Naive thymus-derived CD4-positive, alpha-beta T cell (primary cell): ENCODE results near the gene DCAF15. TPM values are rescaled to one million over a fixed set of nuclear protein-coding genes. Genes with fewer than 3 reads are reported as not detected.

Experiments
- ATAC-seq: fragments of 150-1000 bp; cut with Tn5 transposase; 2 replicates; pipeline ENCODE4 v1.10.0; 2021; ENCODE audit warnings: mild to moderate bottlenecking, moderate library complexity
- CTCF ChIA-PET: fragments of 350-600 bp; sonication (Branson Sonifier 250); formaldehyde crosslinking; loops from one replicate; lab custom pipeline; 2021; ENCODE audit warnings: antibody characterized with exemption; lab: Charles Lee
- POLR2A ChIA-PET: fragments of 350-600 bp; sonication (Branson Sonifier 250); formaldehyde crosslinking; loops from one replicate; lab custom pipeline; 2021; ENCODE audit warnings: antibody characterized with exemption, inconsistent platforms; lab: Charles Lee
- DNase-seq, 9 donors: peaks; one replicate each; pipeline versions ENCODE4 v3.0.0 to v3.0.0-alpha.2; 2020 to 2022; ENCODE audit warnings: mixed read lengths in 1 of 9
- H3K27ac ChIP-seq: one replicate; pipeline ENCODE4 v1.7.0; 2013; ENCODE audit warnings: mild to moderate bottlenecking, low read depth, low read length, moderate library complexity
- H3K27me3 ChIP-seq, 2 donors: one replicate each; pipeline ENCODE4 v1.7.0; 2013; ENCODE audit warnings: low read length in 2 of 2, mild to moderate bottlenecking in 2 of 2, moderate library complexity in 2 of 2; ENCODE audit not compliant: control insufficient read depth in 2 of 2, insufficient read depth in 2 of 2
- H3K36me3 ChIP-seq, 3 experiments: 1 replicate in 2 of 3; 2 replicates in 1 of 3; pipeline ENCODE4 v1.7.0; 2013; ENCODE audit warnings: low read length in 3 of 3, mild to moderate bottlenecking in 3 of 3, moderate library complexity in 1 of 3; ENCODE audit not compliant: insufficient read depth in 3 of 3, control insufficient read depth in 2 of 3
- H3K4me1 ChIP-seq, 2 donors: one replicate each; pipeline ENCODE4 v1.7.0; 2013; ENCODE audit warnings: low read length in 2 of 2, mild to moderate bottlenecking in 2 of 2, moderate library complexity in 1 of 2; ENCODE audit not compliant: control insufficient read depth in 2 of 2, insufficient read depth in 2 of 2
- H3K4me3 ChIP-seq: 2 replicates; pipeline ENCODE4 v1.7.0; 2013; ENCODE audit warnings: mild to moderate bottlenecking, low read length
- H3K9me3 ChIP-seq, 3 experiments: 1 replicate in 2 of 3; 2 replicates in 1 of 3; pipeline ENCODE4 v1.7.0; 2013; ENCODE audit warnings: low read length in 3 of 3; ENCODE audit not compliant: control insufficient read depth in 2 of 3
- H3K27ac Mint-ChIP-seq, 9 donors: one replicate each; pipeline ENCODE4 v1.8.0; 2020 to 2022; ENCODE audit warnings: mixed read lengths in 9 of 9, mild to moderate bottlenecking in 8 of 9, moderate library complexity in 5 of 9, inconsistent platforms in 2 of 9
- H3K27me3 Mint-ChIP-seq, 5 donors: one replicate each; pipeline ENCODE4 v1.8.0; 2021 to 2022; ENCODE audit warnings: mixed read lengths in 5 of 5, mild to moderate bottlenecking in 1 of 5
- H3K36me3 Mint-ChIP-seq, 5 donors: one replicate each; pipeline ENCODE4 v1.8.0; 2020 to 2022; ENCODE audit warnings: mixed read lengths in 5 of 5, mild to moderate bottlenecking in 3 of 5, inconsistent platforms in 1 of 5
- H3K4me1 Mint-ChIP-seq, 7 donors: one replicate each; pipeline ENCODE4 v1.8.0; 2020 to 2022; ENCODE audit warnings: mixed read lengths in 7 of 7, mild to moderate bottlenecking in 3 of 7, inconsistent platforms in 1 of 7
- H3K4me3 Mint-ChIP-seq, 10 donors: one replicate each; pipeline ENCODE4 v1.8.0; 2020 to 2022; ENCODE audit warnings: mild to moderate bottlenecking in 10 of 10, mixed read lengths in 10 of 10, moderate library complexity in 6 of 10, inconsistent platforms in 2 of 10
- H3K9me3 Mint-ChIP-seq, 11 donors: one replicate each; pipeline ENCODE4 v1.8.0; 2020 to 2022; ENCODE audit warnings: mixed read lengths in 11 of 11, mild to moderate bottlenecking in 4 of 11, inconsistent platforms in 1 of 11, moderate library complexity in 1 of 11
- intact Hi-C, 2 donors: fragments of 100-400 bp; cut with micrococcal nuclease; formaldehyde crosslinking; loops; one replicate each; pipeline ENCODE4 v1.15.1; 2023
- polyA plus RNA-seq, 2 donors: library from polyadenylated mRNA; unstranded; fragments of 300-500 nt; fragmentation: Illumina TruSeq; gene quantifications; one replicate each; pipeline ENCODE4 v1.2.3, GENCODE V29; 2021
- total RNA-seq, 6 experiments: library from RNA in 5 of 6; stranded (reverse) in 5 of 6; gene quantifications; 1 replicate in 5 of 6; 2 replicates in 1 of 6; pipeline ENCODE4 v1.2.3 and lab custom pipeline; 2021 to 2026

Gene DCAF15
- total and polyA plus RNA-seq, 7 experiments from 2014 or later: 3.7 to 92.0 (median 84.5) TPM

DNA sequence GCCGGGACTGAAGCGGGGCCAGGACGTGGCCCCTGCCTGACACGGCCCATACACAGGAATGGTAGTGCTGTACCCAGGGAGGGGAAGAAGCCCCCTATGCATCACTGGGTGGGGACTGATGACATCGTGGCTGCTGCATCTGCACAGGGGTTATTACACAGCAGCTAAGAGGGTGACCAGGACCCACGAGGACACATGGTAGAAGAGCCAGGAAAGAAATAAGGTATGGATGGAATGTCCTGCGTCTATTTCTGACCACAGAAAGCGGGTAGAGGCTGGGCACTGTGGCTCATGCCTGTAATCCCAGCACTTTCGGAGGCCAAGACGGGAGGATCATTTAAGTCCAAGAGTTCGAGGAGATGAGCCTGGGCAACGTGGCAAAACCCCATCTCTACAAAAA is 24.1 kb downstream of the DCAF15 start:
- Mint-ChIP-seq H3K27me3 (no peaks in the 10 kb centered on the region), H3K36me3 (peaks cover 0 to 13% (median 7%) of the 10 kb centered on the region in 5 donors), H3K9me3 (no peaks in the 10 kb centered on the region), H3K27ac (peak overlapping the region in 3 of 9 donors; percentile 47 to 82 (median 78)), H3K4me3 (peak overlapping the region in 2 of 10 donors; percentile 32 to 68), H3K4me1 (peaks cover 9 to 36% (median 14%) of the 10 kb centered on the region in 7 donors)
- CTCF ChIA-PET: interaction anchor here (1.0 kb wide), 2 partner anchors 9 to 19 kb away, joined by 3 to 5 read pairs; no protein-coding TSS in a partner anchor
- intact Hi-C loops: no loop called here
- Histone ChIP-seq H3K27ac (no peak overlapping the region), H3K36me3 (peaks cover 0 to 15% (median 0%) of the 10 kb centered on the region in 3 experiments), H3K27me3 (no peaks in the 10 kb centered on the region), H3K9me3 (no peaks in the 10 kb centered on the region), H3K4me3 (no peak overlapping the region), H3K4me1 (peaks cover 0 to 19% of the 10 kb centered on the region in 2 donors)
- POLR2A ChIA-PET: interaction anchor here (1.5 kb wide), 1 partner anchor 9 kb away, joined by 4 read pairs; no protein-coding TSS in a partner anchor
- DNase-seq (no peak), ATAC-seq (no peak)

DNA sequence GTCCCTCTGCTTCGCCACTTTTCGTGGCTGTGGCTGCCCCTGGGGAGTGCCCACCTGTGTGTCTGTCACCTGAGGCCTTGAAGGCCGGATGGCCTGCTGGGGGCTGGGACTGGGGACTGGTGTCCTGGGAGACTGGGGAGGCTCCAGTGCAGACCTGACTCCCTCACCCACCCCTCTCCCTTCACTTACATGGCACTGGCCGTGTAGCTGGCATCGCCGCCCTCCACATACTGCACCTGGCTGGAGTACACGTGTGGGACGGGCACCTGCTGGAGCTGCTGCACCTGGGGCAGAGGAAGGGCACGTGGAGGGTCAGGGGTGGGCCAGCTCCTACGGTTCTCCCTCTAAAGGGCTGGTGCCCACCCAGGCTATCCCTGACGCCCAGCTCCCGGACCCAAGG is 25.5 kb downstream of the DCAF15 start:
- ChIA-PET POLR2A (interaction anchor here (1.4 to 2.6 kb wide), 3 partner anchors 10 to 54 kb away, joined by 5 to 14 read pairs (median 12); partner anchors contain the start of gene IL27RA), CTCF (interaction anchor here (1.1 kb wide), 1 partner anchor 17 kb away, joined by 4 read pairs; no protein-coding TSS in a partner anchor)
- Histone ChIP-seq H3K4me3 (no peak overlapping the region), H3K36me3 (peaks cover 0 to 7% (median 0%) of the 10 kb centered on the region in 3 experiments), H3K27ac (peak overlapping the region; percentile 62), H3K27me3 (no peaks in the 10 kb centered on the region), H3K4me1 (peaks cover 0 to 24% of the 10 kb centered on the region in 2 donors), H3K9me3 (no peaks in the 10 kb centered on the region)
- no peaks in the 10 kb centered on the region for H3K27me3 Mint-ChIP-seq
- no peaks in the 10 kb centered on the region for H3K9me3 Mint-ChIP-seq
- ATAC-seq (no peak), DNase-seq (no peak)
- peak overlapping the region in 4 of 9 donors; percentile 34 to 62 (median 46) for H3K27ac Mint-ChIP-seq
- H3K4me1 Mint-ChIP-seq: peaks cover 14 to 49% (median 22%) of the 10 kb centered on the region in 7 donors
- H3K4me3 Mint-ChIP-seq: peak overlapping the region in 5 of 10 donors; percentile 13 to 70 (median 35)
- peaks cover 0 to 13% (median 7%) of the 10 kb centered on the region in 5 donors for H3K36me3 Mint-ChIP-seq
- intact Hi-C loops: no loop called here

DNA sequence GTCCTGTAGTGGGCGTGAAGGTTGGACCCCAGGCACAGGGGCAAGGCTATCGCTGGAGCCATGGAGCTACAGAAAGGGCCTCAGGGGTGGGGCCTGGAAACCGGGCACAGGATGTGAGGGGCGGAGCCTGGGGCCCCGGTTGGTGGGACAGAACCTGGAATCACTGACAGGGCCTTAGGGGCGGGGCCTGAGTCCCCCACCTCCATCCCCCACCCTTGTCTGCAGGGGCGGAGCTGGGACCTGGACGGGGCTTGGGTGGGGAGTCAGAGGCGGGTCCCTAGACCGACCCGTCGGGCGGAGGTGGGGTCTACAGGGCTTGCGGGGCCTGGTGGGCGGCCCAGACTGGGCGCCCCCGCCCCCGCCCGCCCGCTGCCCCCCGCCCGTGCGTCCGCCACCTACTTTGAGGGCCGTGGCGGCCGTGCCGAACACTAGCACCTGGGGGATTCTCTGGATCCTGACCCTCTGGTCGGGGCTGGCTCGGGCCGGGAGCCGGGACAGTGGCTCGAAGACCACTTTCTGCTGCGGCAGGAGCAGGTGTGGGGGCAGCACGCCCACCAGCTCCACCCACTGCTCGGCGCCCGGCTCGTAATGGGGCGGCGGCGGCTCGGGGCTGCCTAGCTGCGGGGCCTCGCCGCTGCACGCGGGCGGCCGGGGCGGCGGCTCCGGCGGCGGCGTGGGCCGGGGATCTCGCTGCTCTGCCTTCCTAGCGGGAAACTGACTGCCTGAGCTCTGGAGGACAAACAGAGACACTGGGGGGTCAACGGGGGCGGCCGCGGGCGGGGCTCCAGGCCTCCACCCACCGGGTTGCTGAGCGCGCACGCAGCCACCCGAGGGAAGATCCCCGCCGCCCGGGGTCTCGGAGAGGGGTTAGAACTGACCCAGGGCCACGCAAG is 26.3 kb downstream of the DCAF15 start:
- peaks cover 14 to 49% (median 29%) of the 10 kb centered on the region in 7 donors for H3K4me1 Mint-ChIP-seq
- intact Hi-C loops: no loop called here
- peaks cover 0 to 3% (median 0%) of the 10 kb centered on the region in 3 experiments for H3K36me3 ChIP-seq
- H3K9me3 Mint-ChIP-seq: no peaks in the 10 kb centered on the region
- no peaks in the 10 kb centered on the region for H3K27me3 Mint-ChIP-seq
- H3K4me1 ChIP-seq: peaks cover 0 to 32% of the 10 kb centered on the region in 2 donors
- POLR2A ChIA-PET: interaction anchor here (0.5 to 2.6 kb wide), 9 partner anchors 10 to 545 kb away, joined by 3 to 14 read pairs (median 3); partner anchors contain the start of gene IL27RA
- peak overlapping the region; percentile 62 for H3K27ac ChIP-seq
- H3K9me3 ChIP-seq: no peaks in the 10 kb centered on the region
- ATAC-seq: peak; percentile 42
- H3K36me3 Mint-ChIP-seq: peaks cover 0 to 10% (median 7%) of the 10 kb centered on the region in 5 donors
- H3K4me3 Mint-ChIP-seq: peak overlapping the region in 6 of 10 donors; percentile 18 to 70 (median 40)
- peak overlapping the region in 4 of 9 donors; percentile 34 to 62 (median 44) for H3K27ac Mint-ChIP-seq
- H3K27me3 ChIP-seq: no peaks in the 10 kb centered on the region
- CTCF ChIA-PET: no interaction called here
- peak overlapping the region; percentile 13 for H3K4me3 ChIP-seq
- DNase-seq: peak in 2 of 9 donors; percentile 19 to 25

DNA sequence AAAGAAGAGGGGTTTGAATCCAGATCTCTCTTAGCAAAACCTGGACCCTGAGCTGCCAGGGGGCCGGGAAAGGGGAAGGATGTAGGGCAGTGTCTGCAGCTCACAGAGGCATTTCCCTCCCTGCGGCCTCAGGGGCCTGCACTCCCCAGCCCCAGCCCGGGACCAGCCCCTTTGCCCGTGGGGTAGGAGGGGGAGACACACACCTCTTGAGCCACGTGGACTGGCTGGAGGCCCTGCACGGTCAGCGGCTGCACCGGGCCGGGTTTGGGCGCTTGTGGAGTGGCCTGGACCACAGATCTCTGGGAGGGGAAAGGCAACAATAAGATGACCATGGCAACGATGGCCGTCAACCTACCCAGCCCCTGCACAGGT is 26.9 kb downstream of the DCAF15 start:
- ATAC-seq (peak; percentile 39), DNase-seq (no peak)
- peaks cover 0 to 7% (median 3%) of the 10 kb centered on the region in 5 donors for H3K36me3 Mint-ChIP-seq
- Histone ChIP-seq H3K4me3 (peak overlapping the region; percentile 13), H3K4me1 (peaks cover 0 to 31% of the 10 kb centered on the region in 2 donors), H3K9me3 (no peaks in the 10 kb centered on the region), H3K27me3 (no peaks in the 10 kb centered on the region), H3K36me3 (peaks cover 0 to 3% (median 0%) of the 10 kb centered on the region in 3 experiments), H3K27ac (peak overlapping the region; percentile 62)
- peaks cover 8 to 44% (median 27%) of the 10 kb centered on the region in 7 donors for H3K4me1 Mint-ChIP-seq
- no peaks in the 10 kb centered on the region for H3K27me3 Mint-ChIP-seq
- no peaks in the 10 kb centered on the region for H3K9me3 Mint-ChIP-seq
- ChIA-PET POLR2A (interaction anchor here (0.9 to 2.6 kb wide), 7 partner anchors 9 to 53 kb away, joined by 3 to 14 read pairs (median 3); partner anchors contain the start of genes IL27RA and RFX1), CTCF (no interaction called here)
- peak overlapping the region in 5 of 9 donors; percentile 15 to 63 (median 42) for H3K27ac Mint-ChIP-seq
- intact Hi-C loops: no loop called here
- peak overlapping the region in 7 of 10 donors; percentile 23 to 75 (median 44) for H3K4me3 Mint-ChIP-seq

DNA sequence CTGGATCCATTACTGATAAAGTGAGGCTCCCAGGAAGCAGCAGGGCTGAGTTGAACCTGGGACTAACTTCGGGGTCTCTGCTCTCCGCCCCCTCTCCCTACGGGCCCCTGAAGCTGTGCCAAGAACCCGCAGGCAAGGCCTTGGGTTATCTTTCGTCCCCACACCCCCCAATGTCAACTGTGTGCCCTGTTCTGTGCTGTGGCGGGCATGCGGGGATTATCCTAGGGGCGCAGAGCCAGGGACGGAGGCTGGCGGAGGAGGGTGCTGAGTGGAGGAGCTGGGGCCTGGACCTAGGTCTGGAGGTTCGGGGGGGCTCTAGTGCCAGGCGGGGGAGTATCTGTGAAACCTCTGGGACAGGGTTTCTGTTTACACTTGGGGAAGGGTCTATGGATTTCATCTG is 27.4 kb downstream of the DCAF15 start:
- peaks cover 0 to 7% (median 0%) of the 10 kb centered on the region in 5 donors for H3K36me3 Mint-ChIP-seq
- no peaks in the 10 kb centered on the region for H3K9me3 Mint-ChIP-seq
- H3K27me3 Mint-ChIP-seq: no peaks in the 10 kb centered on the region
- Histone ChIP-seq H3K36me3 (peaks cover 0 to 3% (median 0%) of the 10 kb centered on the region in 3 experiments), H3K4me1 (peaks cover 0 to 32% of the 10 kb centered on the region in 2 donors), H3K4me3 (peak overlapping the region; percentile 13), H3K27me3 (no peaks in the 10 kb centered on the region), H3K9me3 (no peaks in the 10 kb centered on the region), H3K27ac (peak overlapping the region; percentile 62)
- no peak for DNase-seq
- H3K27ac Mint-ChIP-seq: peak overlapping the region in 8 of 9 donors; percentile 15 to 87 (median 60)
- no peak for ATAC-seq
- intact Hi-C loops: no loop called here
- POLR2A ChIA-PET: interaction anchor here (0.9 to 2.6 kb wide), 5 partner anchors 12 to 52 kb away, joined by 3 to 14 read pairs (median 3); partner anchors contain the start of genes IL27RA and RFX1
- peaks cover 5 to 44% (median 27%) of the 10 kb centered on the region in 7 donors for H3K4me1 Mint-ChIP-seq
- peak overlapping the region in 7 of 10 donors; percentile 30 to 75 (median 39) for H3K4me3 Mint-ChIP-seq
- CTCF ChIA-PET: no interaction called here

DNA sequence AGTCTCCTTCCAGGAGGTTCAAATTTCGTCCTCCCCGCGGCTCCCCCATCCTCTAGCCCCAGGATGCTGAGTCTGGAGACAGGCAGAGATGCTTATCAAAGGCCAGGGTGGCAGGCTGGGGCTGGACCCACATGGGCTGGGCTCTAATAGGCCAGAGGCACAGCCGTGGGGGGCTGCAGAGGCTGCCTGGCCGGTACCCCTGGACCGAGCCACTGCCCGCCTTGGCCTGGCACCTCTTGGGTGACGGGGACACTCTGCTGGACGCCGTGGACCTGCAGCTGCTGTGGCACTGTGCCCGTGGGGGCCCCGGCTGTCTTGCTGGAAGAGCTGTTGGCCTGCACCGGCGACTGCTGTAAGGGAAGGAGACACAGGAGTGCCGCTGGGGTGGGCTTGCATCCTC is 28.0 kb downstream of the DCAF15 start:
- Histone ChIP-seq H3K36me3 (peaks cover 0 to 2% (median 0%) of the 10 kb centered on the region in 3 experiments), H3K27ac (no peak overlapping the region), H3K4me1 (peaks cover 3 to 38% of the 10 kb centered on the region in 2 donors), H3K9me3 (no peaks in the 10 kb centered on the region), H3K27me3 (no peaks in the 10 kb centered on the region), H3K4me3 (no peak overlapping the region)
- intact Hi-C loops: no loop called here
- DNase-seq (no peak), ATAC-seq (no peak)
- POLR2A ChIA-PET: interaction anchor here (11.0 kb wide), 1 partner anchor 20 kb away, joined by 160 read pairs; no protein-coding TSS in a partner anchor
- H3K9me3 Mint-ChIP-seq: no peaks in the 10 kb centered on the region
- CTCF ChIA-PET: no interaction called here
- H3K4me1 Mint-ChIP-seq: peaks cover 9 to 50% (median 34%) of the 10 kb centered on the region in 7 donors
- H3K27ac Mint-ChIP-seq: peak overlapping the region in 1 of 9 donors; percentile 30
- H3K27me3 Mint-ChIP-seq: no peaks in the 10 kb centered on the region
- peak overlapping the region in 1 of 10 donors; percentile 61 for H3K4me3 Mint-ChIP-seq
- H3K36me3 Mint-ChIP-seq: peaks cover 0 to 7% (median 0%) of the 10 kb centered on the region in 5 donors
